ENCODE data around the gene GALNT11.
A peak's percentile ranks its signal among the peaks of the same experiment; 100 is the strongest.

Gene GALNT11

DNA sequence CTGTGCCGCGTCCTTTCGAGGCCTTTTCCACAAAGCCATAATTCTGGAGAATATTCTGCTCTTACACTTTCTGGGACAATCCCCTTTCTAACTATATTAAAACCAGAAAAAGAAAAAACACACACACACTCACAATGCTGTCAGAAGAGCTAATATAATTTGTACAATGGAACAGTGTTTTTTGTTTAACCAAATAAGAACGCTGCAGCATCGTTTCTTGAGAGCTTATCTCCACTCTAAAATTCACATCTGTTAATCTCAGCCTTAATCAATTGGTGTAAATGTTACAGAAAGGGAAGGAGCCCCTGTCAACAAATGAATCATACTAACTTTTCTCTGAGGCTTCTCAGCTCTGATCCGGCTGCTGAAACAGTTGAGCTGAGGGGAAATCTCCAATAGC, 123.9 kb downstream of the GALNT11 start:
- no peak for DNase-seq (ENCODE audit: low spot score)

DNA sequence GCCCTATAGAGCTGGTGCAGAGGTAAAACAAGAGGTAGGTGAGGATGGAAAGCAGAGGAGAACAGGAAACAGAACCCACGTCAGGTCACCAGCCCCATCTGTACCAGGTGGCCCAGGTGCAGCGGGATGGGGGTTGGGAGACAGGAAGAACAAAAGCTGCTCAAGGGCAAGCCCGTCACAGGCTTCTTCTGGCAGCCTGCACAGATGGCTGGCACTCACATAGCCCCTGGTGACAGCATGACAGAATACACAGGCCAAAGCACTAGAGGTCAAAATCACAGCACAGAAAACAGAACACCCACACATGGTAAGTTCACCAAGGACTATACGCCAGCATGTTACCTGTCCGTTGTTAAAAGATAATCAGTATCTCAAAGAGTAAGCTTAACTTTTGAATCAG, 126.8 kb downstream of the GALNT11 start:
- no peak for DNase-seq (ENCODE audit: low spot score)

DNA sequence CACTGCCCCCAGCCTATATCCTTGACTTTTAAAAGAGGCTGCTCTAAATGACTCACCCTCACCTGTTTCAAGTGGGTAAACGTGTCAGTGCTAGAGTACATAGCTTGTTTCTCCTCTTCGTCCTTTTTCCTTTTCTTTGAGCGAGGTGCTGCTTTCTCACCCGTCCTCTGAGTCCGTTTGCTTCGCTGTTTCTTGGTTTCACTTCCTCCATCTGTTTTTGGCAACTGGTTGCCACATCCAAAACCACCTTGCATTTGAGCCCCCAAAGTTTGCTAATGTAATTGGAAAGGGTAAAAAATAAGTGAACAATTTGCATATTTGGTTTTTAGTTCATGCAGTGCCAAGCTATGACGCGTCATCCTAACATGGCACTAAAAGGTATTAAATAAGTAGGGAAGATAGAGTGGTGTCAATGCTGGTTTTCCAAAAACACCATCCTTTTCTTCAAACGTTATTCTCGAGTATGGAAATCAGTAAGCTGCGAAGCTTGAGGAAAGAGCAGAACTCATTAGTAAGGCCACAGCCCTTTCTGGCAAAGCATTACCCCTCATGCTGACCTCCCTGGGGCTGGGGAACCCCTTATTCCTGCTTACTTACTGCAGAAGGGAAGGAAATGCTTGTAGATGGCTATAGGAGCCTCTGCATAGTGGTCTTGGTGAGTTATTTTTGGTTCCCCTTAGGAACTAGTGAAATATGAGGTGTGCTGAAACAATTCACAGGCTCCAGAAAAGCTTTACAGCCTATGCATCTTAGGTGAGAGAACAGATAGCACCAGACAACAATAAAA, 133.5 kb downstream of the GALNT11 start:
- DNase-seq (ENCODE audit: low spot score): peak; percentile 19

DNA sequence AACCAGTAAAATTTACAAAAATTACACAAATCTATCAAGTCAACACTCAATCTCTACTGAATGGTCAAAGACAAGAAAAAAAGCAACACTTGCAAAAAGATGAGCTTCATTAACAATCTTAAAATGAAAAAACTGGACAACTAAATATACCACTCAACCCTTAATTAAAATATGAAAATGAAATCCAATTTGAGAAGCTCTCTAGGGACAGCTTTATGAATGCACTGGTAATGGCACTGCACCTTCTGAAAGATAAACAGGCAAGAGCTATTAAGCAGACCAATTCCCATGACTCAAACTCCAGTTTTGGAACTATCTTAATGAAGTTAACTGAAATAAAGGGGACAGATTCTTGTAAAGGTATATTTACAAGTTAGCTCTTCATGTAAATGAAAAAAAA, 135.7 kb downstream of the GALNT11 start:
- DNase-seq (ENCODE audit: low spot score): no peak

DNA sequence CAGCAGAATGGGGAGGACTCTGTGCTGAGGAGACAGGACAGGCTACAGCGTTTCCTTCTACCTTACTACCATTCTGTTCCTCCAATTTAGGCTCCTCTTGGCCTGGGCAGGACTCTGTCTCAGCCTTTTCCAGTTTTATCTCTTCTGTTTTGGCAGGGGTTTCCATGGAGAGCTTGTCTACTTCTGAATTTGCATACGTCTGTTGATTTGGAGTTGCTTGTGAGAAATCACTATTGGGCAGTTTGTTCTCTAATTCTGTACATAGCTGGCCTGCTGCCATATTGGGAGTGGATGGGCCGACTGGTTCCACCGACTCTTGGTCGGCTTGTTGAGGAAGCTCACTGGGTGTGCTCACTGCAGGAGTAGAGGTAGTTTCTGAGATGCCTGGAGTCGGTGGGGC, 136.8 kb downstream of the GALNT11 start:
- DNase-seq (ENCODE audit: low spot score): no peak
